Aorta (tissue), 5 donors: Measurements from ENCODE around the gene MAGEA4. TPM values are rescaled to one million over a fixed set of nuclear protein-coding genes. Genes with fewer than 3 reads are reported as not detected.

ENCODE experiments used
- ATAC-seq: fragments of 200-7000 bp; cut with Tn5 transposase; one replicate; pipeline ENCODE4 v1.9.1; 2022; ENCODE audit warnings: moderate library complexity; ENCODE audit not compliant: low FRiP score
- DNase-seq, 2 donors: peaks; one replicate each; pipeline ENCODE4 v3.0.0-alpha.2; 2020
- H3K27ac ChIP-seq, 2 donors: one replicate each; pipeline ENCODE4 v1.5.1; 2013; ENCODE audit warnings: low read length in 2 of 2, mild to moderate bottlenecking in 2 of 2, moderate library complexity in 2 of 2, control low read depth in 1 of 2, inconsistent platforms in 1 of 2, low read depth in 1 of 2
- H3K27me3 ChIP-seq, 2 donors: one replicate each; pipeline ENCODE4 v1.6.1; 2013; ENCODE audit warnings: control low read depth in 1 of 2, low read length in 1 of 2, mild to moderate bottlenecking in 1 of 2, moderate library complexity in 1 of 2; ENCODE audit not compliant: insufficient read depth in 2 of 2, control insufficient read depth in 1 of 2
- H3K36me3 ChIP-seq, 2 donors: one replicate each; pipeline ENCODE4 v1.6.1; 2013; ENCODE audit warnings: control low read depth in 1 of 2, low read length in 1 of 2, mild to moderate bottlenecking in 1 of 2; ENCODE audit not compliant: insufficient read depth in 2 of 2, control insufficient read depth in 1 of 2
- H3K4me1 ChIP-seq, 2 donors: one replicate each; pipeline ENCODE4 v1.6.1; 2013; ENCODE audit warnings: low read length in 2 of 2, control low read depth in 1 of 2, mild to moderate bottlenecking in 1 of 2, moderate library complexity in 1 of 2; ENCODE audit not compliant: insufficient read depth in 2 of 2, control insufficient read depth in 1 of 2
- H3K4me3 ChIP-seq, 2 donors: one replicate each; pipeline ENCODE4 v1.5.1; 2013; ENCODE audit warnings: low read length in 2 of 2, control low read depth in 1 of 2, mild to moderate bottlenecking in 1 of 2
- H3K9me3 ChIP-seq: one replicate; pipeline ENCODE4 v1.6.1; 2013; ENCODE audit warnings: mild to moderate bottlenecking, low read length; ENCODE audit not compliant: control insufficient read depth
- WGBS, 2 donors: extraction: QIAGEN DNeasy Blood & Tissue Kit; methylation state at CpG; one replicate each; pipeline ENCODE4 v1.1.7; 2013; 5-methylcytosine and 5-hydroxymethylcytosine counted together
- intact Hi-C, 2 donors: fragments of 100-400 bp; cut with DNase I; formaldehyde crosslinking; loops; one replicate each; pipeline versions ENCODE4 v1.14.2 to v1.15.0; 2022
- polyA plus RNA-seq, 2 donors: library from polyadenylated mRNA; stranded (reverse); fragments of 200-250 nt; gene quantifications; one replicate each; pipeline ENCODE4 v1.2.3, GENCODE V29; 2013
- total RNA-seq, 2 donors: library from RNA; stranded (reverse); fragmentation: NEBNext Ultra II Directional; extraction: Animal tissue kit (Norgen Biotek cat#: 25700); gene quantifications; one replicate each; pipeline ENCODE4 v1.2.1, GENCODE V29; 2021
- donor health status: healthy with polysubstance abuse.
- donor health status: Bipolar disorder and iron deficiency.
- donor health status: DM: no; HTN: no; CAD: no.
- donor health status: DM: no; HTN: no; CAD: no.
- donor health status: DM: yes; HTN: yes; CAD: no.

MAGEA4 gene
- total and polyA plus RNA-seq, 4 donors: not detected

- Histone ChIP-seq H3K4me3 (no peak overlapping the region), H3K36me3 (no peaks in the 10 kb centered on the region), H3K27ac (no peak overlapping the region), H3K27me3 (no peaks in the 10 kb centered on the region), H3K4me1 (no peaks in the 10 kb centered on the region), H3K9me3 (no peaks in the 10 kb centered on the region)
- intact Hi-C loops: no loop called here
- DNase-seq: no peak
- 64 to 67% methylated on average over 6 of the region's 6 CpGs for WGBS, 2 donors
- no peak for ATAC-seq
Measured at GRCh38 chrX:151920530-151920929, 7.8 kb downstream of the MAGEA4 start.

- no peak overlapping the region for H3K27ac ChIP-seq
- 77 to 93% methylated on average over 10 of the region's 10 CpGs for WGBS, 2 donors
- no peak overlapping the region for H3K4me3 ChIP-seq
- no peaks in the 10 kb centered on the region for H3K9me3 ChIP-seq
- intact Hi-C loops: no loop called here
- ATAC-seq (peak; percentile 19), DNase-seq (no peak)
- H3K27me3 ChIP-seq: no peaks in the 10 kb centered on the region
- H3K4me1 ChIP-seq: no peaks in the 10 kb centered on the region
- H3K36me3 ChIP-seq: no peaks in the 10 kb centered on the region
Measured at GRCh38 chrX:151921292-151921691, 8.6 kb downstream of the MAGEA4 start.

DNA sequence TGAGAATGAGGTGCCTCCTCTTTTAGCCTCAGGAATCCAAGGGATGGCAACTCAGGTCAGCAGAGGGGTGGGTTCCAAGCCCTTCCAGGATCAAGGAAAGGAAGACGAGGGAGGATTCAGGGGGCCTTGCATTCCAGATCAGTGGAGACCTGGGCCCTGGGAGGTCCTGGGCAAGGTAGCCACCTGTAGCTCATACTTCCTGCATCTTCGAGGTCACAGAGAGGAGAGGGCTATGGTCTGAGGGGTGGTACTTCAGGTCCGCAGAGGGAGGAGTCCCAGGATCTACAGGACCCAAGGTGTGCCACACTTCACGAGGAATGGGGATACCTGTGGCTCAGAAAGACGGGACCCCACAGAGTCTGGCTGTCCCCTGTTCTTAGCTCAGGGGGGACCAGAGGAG is 9.2 kb downstream of the MAGEA4 start:
- H3K27ac ChIP-seq: no peak overlapping the region
- no peaks in the 10 kb centered on the region for H3K9me3 ChIP-seq
- H3K36me3 ChIP-seq: no peaks in the 10 kb centered on the region
- intact Hi-C loops: no loop called here
- WGBS, 2 donors: 60 to 86% methylated on average over 5 of the region's 5 CpGs
- ATAC-seq (no peak), DNase-seq (no peak)
- no peaks in the 10 kb centered on the region for H3K27me3 ChIP-seq
- H3K4me3 ChIP-seq: no peak overlapping the region
- H3K4me1 ChIP-seq: no peaks in the 10 kb centered on the region

DNA sequence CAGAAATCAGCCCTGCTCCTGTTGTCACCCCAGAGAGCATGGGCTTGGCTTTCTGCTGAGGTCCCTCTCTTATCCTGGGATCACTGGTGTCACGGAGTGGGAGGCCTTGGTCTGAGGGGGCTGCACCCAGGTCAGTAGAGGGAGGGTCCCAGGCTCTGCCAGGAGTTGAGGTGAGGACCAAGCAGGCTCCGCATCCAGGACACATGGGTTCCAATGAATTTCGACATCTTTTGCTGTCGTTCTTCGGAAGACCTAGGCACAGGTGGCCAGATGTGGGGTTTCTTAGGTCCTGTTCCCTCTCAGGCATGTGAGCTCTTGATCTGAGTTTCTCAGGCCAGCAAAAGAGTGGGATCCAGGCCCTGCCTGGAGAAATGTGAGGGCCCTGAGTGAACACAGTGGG is 10.0 kb downstream of the MAGEA4 start:
- 89 to 94% methylated on average over 5 of the region's 5 CpGs for WGBS, 2 donors
- no peak overlapping the region for H3K4me3 ChIP-seq
- ATAC-seq (no peak), DNase-seq (no peak)
- no peaks in the 10 kb centered on the region for H3K4me1 ChIP-seq
- H3K27ac ChIP-seq: no peak overlapping the region
- H3K9me3 ChIP-seq: no peaks in the 10 kb centered on the region
- intact Hi-C loops: no loop called here
- H3K36me3 ChIP-seq: no peaks in the 10 kb centered on the region
- H3K27me3 ChIP-seq: no peaks in the 10 kb centered on the region

GRCh38 chrX:151923648-151924047 is 11.0 kb downstream of the MAGEA4 start:
- no peaks in the 10 kb centered on the region for H3K4me1 ChIP-seq
- H3K4me3 ChIP-seq: no peak overlapping the region
- no peak overlapping the region for H3K27ac ChIP-seq
- intact Hi-C loops: no loop called here
- H3K27me3 ChIP-seq: no peaks in the 10 kb centered on the region
- WGBS, 2 donors: 81 to 93% methylated on average over 6 of the region's 6 CpGs
- no peak for ATAC-seq
- H3K9me3 ChIP-seq: no peaks in the 10 kb centered on the region
- H3K36me3 ChIP-seq: no peaks in the 10 kb centered on the region
- DNase-seq: no peak

GRCh38 chrX:151929126-151929525 is 16.4 kb downstream of the MAGEA4 start:
- WGBS, 2 donors: 52 to 56% methylated on average over 4 of the region's 4 CpGs
- Histone ChIP-seq H3K9me3 (no peaks in the 10 kb centered on the region), H3K27ac (no peak overlapping the region), H3K36me3 (no peaks in the 10 kb centered on the region), H3K4me1 (no peaks in the 10 kb centered on the region), H3K4me3 (no peak overlapping the region), H3K27me3 (no peaks in the 10 kb centered on the region)
- ATAC-seq (no peak), DNase-seq (no peak)
- intact Hi-C loops: no loop called here

DNA sequence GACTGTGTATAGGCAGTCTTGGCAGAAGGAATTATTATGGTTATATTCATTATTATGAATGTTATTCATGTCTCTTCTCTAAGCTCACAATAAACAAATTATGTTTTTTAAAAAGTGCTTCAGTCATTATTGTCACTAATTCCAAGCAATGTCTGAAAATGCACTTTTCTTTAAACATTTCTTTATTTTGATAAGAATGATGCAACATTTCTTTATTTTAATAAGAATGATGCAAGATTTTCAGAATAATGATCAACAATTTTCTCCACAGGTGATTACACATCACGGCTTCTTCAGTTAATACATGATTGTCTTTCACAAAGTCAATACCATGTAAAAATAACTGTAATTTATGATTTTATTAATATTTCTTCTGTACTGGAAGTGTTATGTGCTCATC is 22.7 kb downstream of the MAGEA4 start:
- Histone ChIP-seq H3K27me3 (no peaks in the 10 kb centered on the region), H3K4me1 (no peaks in the 10 kb centered on the region), H3K27ac (no peak overlapping the region), H3K4me3 (no peak overlapping the region), H3K36me3 (no peaks in the 10 kb centered on the region), H3K9me3 (no peaks in the 10 kb centered on the region)
- intact Hi-C loops: no loop called here
- ATAC-seq: no peak
- 90 to 93% methylated on average over 1 of the region's 1 CpG for WGBS, 2 donors
- DNase-seq: no peak

DNA sequence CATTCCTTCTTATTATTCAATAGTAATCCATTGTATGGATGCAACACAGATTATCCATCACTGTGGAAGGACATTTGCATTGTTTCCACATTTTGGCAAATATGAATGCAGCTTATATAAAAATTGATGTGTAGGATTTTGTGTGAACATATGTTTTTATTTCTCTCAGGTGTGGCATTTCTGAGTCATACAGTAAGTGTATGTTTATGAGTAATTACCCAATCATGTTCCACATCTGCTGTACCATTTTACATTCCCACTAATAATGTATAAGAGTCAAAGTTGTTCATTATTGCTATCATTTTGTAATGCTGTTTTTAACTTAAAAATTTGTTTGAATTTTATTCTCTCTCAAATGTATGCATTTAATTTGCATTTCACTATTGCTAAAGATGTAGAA is 25.5 kb downstream of the MAGEA4 start:
- Histone ChIP-seq H3K4me3 (no peak overlapping the region), H3K27ac (no peak overlapping the region), H3K36me3 (no peaks in the 10 kb centered on the region), H3K9me3 (no peaks in the 10 kb centered on the region), H3K4me1 (no peaks in the 10 kb centered on the region), H3K27me3 (no peaks in the 10 kb centered on the region)
- DNase-seq (no peak), ATAC-seq (no peak)
- intact Hi-C loops: no loop called here

DNA sequence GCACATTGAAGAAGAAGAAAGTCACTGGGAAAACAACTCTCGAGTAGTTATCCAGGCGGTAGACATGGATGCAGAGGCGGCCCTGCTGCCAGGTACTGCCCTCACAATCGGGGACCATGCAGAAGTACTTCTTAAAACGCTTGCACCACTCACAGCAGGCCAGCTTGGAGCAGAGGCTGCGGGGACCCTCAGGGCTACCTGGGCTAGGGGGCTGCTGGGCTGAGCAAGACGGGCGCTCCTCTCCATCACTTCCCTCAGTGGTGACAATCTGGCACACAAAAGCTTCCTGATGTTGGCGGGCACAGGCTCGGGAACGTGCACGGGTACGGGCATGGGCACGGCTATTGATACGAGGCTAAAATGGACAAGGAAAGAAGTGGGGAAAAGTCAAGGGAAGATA is 42.0 kb downstream of the MAGEA4 start:
- ATAC-seq (no peak), DNase-seq (no peak)
- no peak overlapping the region for H3K4me3 ChIP-seq
- no peak overlapping the region for H3K27ac ChIP-seq
- WGBS, 2 donors: 90 to 95% methylated on average over 15 of the region's 15 CpGs
- H3K36me3 ChIP-seq: peaks cover 0 to 8% of the 10 kb centered on the region in 2 donors
- no peaks in the 10 kb centered on the region for H3K27me3 ChIP-seq
- no peaks in the 10 kb centered on the region for H3K4me1 ChIP-seq
- no peaks in the 10 kb centered on the region for H3K9me3 ChIP-seq
- intact Hi-C loops: no loop called here
